Fibroblast of lung (primary cell): Measurements from ENCODE around the gene LENG9. TPM values are rescaled to one million over a fixed set of nuclear protein-coding genes. Genes with fewer than 3 reads are reported as not detected.

Experiments used
- DNase-seq, 2 donors: peaks; one replicate each; pipeline versions ENCODE4 v3.0.0 to v3.0.0-alpha.2; 2010; ENCODE audit warnings: low read depth in 2 of 2
- H2AFZ ChIP-seq: 2 replicates; pipeline ENCODE4 v1.5.1; 2012; ENCODE audit warnings: low read length, control low read depth, inconsistent platforms
- H3K27ac ChIP-seq: 2 replicates; pipeline ENCODE4 v1.5.1; 2011; ENCODE audit warnings: low read length, control low read depth; ENCODE audit not compliant: insufficient read depth
- H3K27me3 ChIP-seq: 2 replicates; pipeline ENCODE4 v1.5.1; 2011; ENCODE audit warnings: mild to moderate bottlenecking, low read length; ENCODE audit not compliant: control insufficient read depth, insufficient read depth
- H3K36me3 ChIP-seq: 2 replicates; pipeline ENCODE4 v1.5.1; 2011; ENCODE audit warnings: low read length; ENCODE audit not compliant: control insufficient read depth, insufficient read depth
- H3K4me1 ChIP-seq: 2 replicates; pipeline ENCODE4 v1.5.1; 2011; ENCODE audit warnings: low read length; ENCODE audit not compliant: control insufficient read depth, insufficient read depth; ENCODE audit errors: extremely low read depth
- H3K4me2 ChIP-seq: 2 replicates; pipeline ENCODE4 v1.5.1; 2011; ENCODE audit warnings: low read length, control low read depth; ENCODE audit not compliant: insufficient read depth; ENCODE audit errors: extremely low read depth
- H3K4me3 ChIP-seq, 4 experiments: fragments of 200-600 bp in 1 of 4; sonication (generic) in 1 of 4; replicated peaks in 1 of 4; 2 replicates each; pipeline ENCODE4 v1.5.1; 2011 to 2016; ENCODE audit warnings: low read length in 4 of 4, low read depth in 3 of 4, mild to moderate bottlenecking in 3 of 4, control low read depth in 2 of 4, inconsistent platforms in 1 of 4, mixed read lengths in 1 of 4; ENCODE audit not compliant: insufficient read depth in 1 of 4; ENCODE audit errors: control extremely low read depth in 1 of 4
- H3K79me2 ChIP-seq: 2 replicates; pipeline ENCODE4 v1.5.1; 2012; ENCODE audit warnings: mild to moderate bottlenecking, low read length, inconsistent platforms; ENCODE audit not compliant: control insufficient read depth, insufficient read depth
- H3K9ac ChIP-seq: 2 replicates; pipeline ENCODE4 v1.5.1; 2011; ENCODE audit warnings: mild to moderate bottlenecking, low read length, control low read depth; ENCODE audit not compliant: insufficient read depth
- H3K9me3 ChIP-seq: 2 replicates; pipeline ENCODE4 v1.5.1; 2012; ENCODE audit warnings: low read depth, low read length; ENCODE audit not compliant: control insufficient read depth, insufficient read depth
- H4K20me1 ChIP-seq: 2 replicates; pipeline ENCODE4 v1.5.1; 2011; ENCODE audit warnings: low read length; ENCODE audit not compliant: control insufficient read depth, insufficient read depth; ENCODE audit errors: extremely low read depth
- EZH2 ChIP-seq: IDR thresholded peaks from 2 replicates; pipeline ENCODE4 v1.5.1; 2012; ENCODE audit warnings: low read length, control low read depth, mild to moderate bottlenecking; ENCODE audit errors: missing control alignments
- polyA plus RNA-seq, 2 donors: library from polyadenylated mRNA; depleted of rRNA in 1 of 2; stranded (reverse) in 1 of 2; unstranded in 1 of 2; fragments of >200 nt; gene quantifications; 2 replicates each; pipeline ENCODE4 v1.2.1, GENCODE V29; 2011 to 2012; ENCODE audit warnings: missing spikeins in 1 of 2
- total RNA-seq: library from RNA; depleted of rRNA; stranded (reverse); fragments of >200 nt; gene quantifications from 2 replicates; pipeline ENCODE4 v1.2.1, GENCODE V29; 2014
- TF ChIP-seq, protein P1 (sequence below), 2 donors: IDR thresholded peaks in 1 of 2; conservative IDR thresholded peaks in 1 of 2; 1 replicate in 1 of 2; 2 replicates in 1 of 2; pipeline ENCODE4 v1.5.1; 2011 to 2012; ENCODE audit warnings: low read length in 2 of 2, control low read depth in 1 of 2, inconsistent platforms in 1 of 2, low read depth in 1 of 2, mild to moderate bottlenecking in 1 of 2

Gene LENG9
- total and polyA plus RNA-seq, 2 donors (not counting 1 experiment from before 2014, with no cell fraction given), result 0.84 to 16.7 TPM

DNA sequence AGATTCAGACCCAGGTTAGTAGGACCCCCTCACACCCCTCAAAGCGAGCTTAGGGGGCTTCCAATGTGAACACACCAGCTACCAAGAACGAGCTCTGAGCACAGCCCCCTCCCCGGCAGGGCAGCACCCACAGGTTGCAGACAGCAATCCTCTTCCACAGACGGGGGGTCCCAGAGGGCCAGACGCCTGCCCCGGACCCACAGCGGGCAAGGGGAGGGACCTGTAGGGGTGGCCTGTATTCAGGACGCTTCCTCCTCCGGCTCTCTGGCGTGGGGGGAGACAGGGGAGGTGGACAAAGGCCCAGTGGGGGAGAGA lies 43.6 kb downstream of the LENG9 start:
- no peaks in the 10 kb centered on the region for H3K4me1 ChIP-seq
- H3K9ac ChIP-seq, result no peak overlapping the region
- H3K9me3 ChIP-seq, result no peaks in the 10 kb centered on the region
- DNase-seq, result no peak
- no peaks in the 10 kb centered on the region for H3K79me2 ChIP-seq
- H2AFZ ChIP-seq, result no peak overlapping the region
- no peak overlapping the region for H3K27ac ChIP-seq
- TF ChIP-seq, protein P1, sequence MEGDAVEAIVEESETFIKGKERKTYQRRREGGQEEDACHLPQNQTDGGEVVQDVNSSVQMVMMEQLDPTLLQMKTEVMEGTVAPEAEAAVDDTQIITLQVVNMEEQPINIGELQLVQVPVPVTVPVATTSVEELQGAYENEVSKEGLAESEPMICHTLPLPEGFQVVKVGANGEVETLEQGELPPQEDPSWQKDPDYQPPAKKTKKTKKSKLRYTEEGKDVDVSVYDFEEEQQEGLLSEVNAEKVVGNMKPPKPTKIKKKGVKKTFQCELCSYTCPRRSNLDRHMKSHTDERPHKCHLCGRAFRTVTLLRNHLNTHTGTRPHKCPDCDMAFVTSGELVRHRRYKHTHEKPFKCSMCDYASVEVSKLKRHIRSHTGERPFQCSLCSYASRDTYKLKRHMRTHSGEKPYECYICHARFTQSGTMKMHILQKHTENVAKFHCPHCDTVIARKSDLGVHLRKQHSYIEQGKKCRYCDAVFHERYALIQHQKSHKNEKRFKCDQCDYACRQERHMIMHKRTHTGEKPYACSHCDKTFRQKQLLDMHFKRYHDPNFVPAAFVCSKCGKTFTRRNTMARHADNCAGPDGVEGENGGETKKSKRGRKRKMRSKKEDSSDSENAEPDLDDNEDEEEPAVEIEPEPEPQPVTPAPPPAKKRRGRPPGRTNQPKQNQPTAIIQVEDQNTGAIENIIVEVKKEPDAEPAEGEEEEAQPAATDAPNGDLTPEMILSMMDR (conservative IDR thresholded peaks at IDR 0.05 in 1 of 2, IDR thresholded peaks at IDR 0.05 in 1 of 2; ENCODE audit: low read depth in 1 of 2, low read length in 2 of 2), result no peak
- TF ChIP-seq EZH2, result no peak
- no peaks in the 10 kb centered on the region for H3K36me3 ChIP-seq
- H3K27me3 ChIP-seq, result peaks cover 12% of the 10 kb centered on the region
- no peaks in the 10 kb centered on the region for H4K20me1 ChIP-seq
- no peak overlapping the region for H3K4me2 ChIP-seq
- no peak overlapping the region for H3K4me3 ChIP-seq

- peaks cover 12% of the 10 kb centered on the region for H3K27me3 ChIP-seq
Observed at GRCh38 chr19:54418930-54419800, 44.4 kb downstream of the LENG9 start.

More at GRCh38 chr19:54418930-54419800, 44.4 kb downstream of the LENG9 start:
- Histone ChIP-seq H3K4me1 (no peaks in the 10 kb centered on the region), H2AFZ (no peak overlapping the region), H3K9me3 (no peaks in the 10 kb centered on the region), H3K36me3 (no peaks in the 10 kb centered on the region), H3K9ac (no peak overlapping the region), H3K4me3 (no peak overlapping the region), H3K79me2 (no peaks in the 10 kb centered on the region), H3K4me2 (no peak overlapping the region), H3K27ac (no peak overlapping the region), H4K20me1 (no peaks in the 10 kb centered on the region)
- DNase-seq, result no peak
- TF ChIP-seq EZH2, result no peak
- TF ChIP-seq, protein P1 (conservative IDR thresholded peaks at IDR 0.05 in 1 of 2, IDR thresholded peaks at IDR 0.05 in 1 of 2; ENCODE audit: low read depth in 1 of 2, low read length in 2 of 2), result no peak
